Smooth muscle cell (in vitro differentiated cells): ENCODE data around the gene GNE. TPM values are rescaled to one million over a fixed set of nuclear protein-coding genes. Genes with fewer than 3 reads are reported as not detected.

Experiments
- DNase-seq: peaks from one replicate; lab custom pipeline; 2025; ENCODE audit not compliant: unreplicated experiment; lab: John Stamatoyannopoulos, UW
- H2AFZ ChIP-seq: fragments of 200-600 bp; sonication (generic); 2 replicates; pipeline ENCODE4 v1.6.0; 2016; ENCODE audit warnings: antibody characterized with exemption, low read depth, mild to moderate bottlenecking
- H3F3A ChIP-seq: fragments of 200-600 bp; sonication (generic); 2 replicates; pipeline ENCODE4 v1.6.0; 2017; ENCODE audit warnings: antibody characterized with exemption, low read depth
- H3K27ac ChIP-seq: fragments of 200-600 bp; sonication (generic); 2 replicates; pipeline ENCODE4 v1.5.1; 2016; ENCODE audit warnings: low read depth, mild to moderate bottlenecking
- H3K27me3 ChIP-seq: fragments of 200-600 bp; sonication (generic); 2 replicates; pipeline ENCODE4 v1.6.1; 2016; ENCODE audit warnings: low read depth, mild to moderate bottlenecking
- H3K36me3 ChIP-seq: fragments of 200-600 bp; sonication (generic); 2 replicates; pipeline ENCODE4 v1.5.1; 2016; ENCODE audit warnings: low read depth
- H3K4me1 ChIP-seq: fragments of 200-600 bp; sonication (generic); 2 replicates; pipeline ENCODE4 v1.5.1; 2016; ENCODE audit warnings: low read depth
- H3K4me2 ChIP-seq: fragments of 200-600 bp; sonication (generic); 2 replicates; pipeline ENCODE4 v1.6.0; 2016; ENCODE audit warnings: mild to moderate bottlenecking
- H3K4me3 ChIP-seq: fragments of 200-600 bp; sonication (generic); 2 replicates; pipeline ENCODE4 v1.5.1; 2016; ENCODE audit warnings: mild to moderate bottlenecking
- H3K79me2 ChIP-seq: fragments of 200-600 bp; sonication (generic); 2 replicates; pipeline ENCODE4 v1.6.0; 2016; ENCODE audit warnings: low read depth, mild to moderate bottlenecking
- H3K9ac ChIP-seq: fragments of 200-600 bp; sonication (generic); 2 replicates; pipeline ENCODE4 v1.6.0; 2016; ENCODE audit warnings: low read depth
- H3K9me3 ChIP-seq: fragments of 200-600 bp; sonication (generic); replicated peaks from 2 replicates; pipeline ENCODE4 v1.5.1; 2016; ENCODE audit warnings: low read depth
- H4K20me1 ChIP-seq: fragments of 200-600 bp; sonication (generic); 2 replicates; pipeline ENCODE4 v1.6.0; 2016; ENCODE audit warnings: low read depth
- CTCF ChIP-seq: fragments of 200-600 bp; sonication (generic); IDR thresholded peaks from 2 replicates; pipeline ENCODE4 v1.5.1; 2017; ENCODE audit warnings: borderline replicate concordance, mild to moderate bottlenecking, antibody characterized with exemption; ENCODE audit not compliant: insufficient read depth, poor library complexity, severe bottlenecking
- WGBS: methylation state at CpG from one replicate; pipeline ENCODE4 v1.1.7; 2016; ENCODE audit warnings: low lambda C conversion rate; 5-methylcytosine and 5-hydroxymethylcytosine counted together
- polyA plus RNA-seq: library from polyadenylated mRNA; unstranded; fragments of >200 nt; fragmentation: Nextera tagmentation; extraction: Ambion mirVana; gene quantifications from 2 replicates; pipeline ENCODE4 v1.2.1, GENCODE V29; 2016
- total RNA-seq: library from RNA; depleted of rRNA; stranded (reverse); fragments of >200 nt; gene quantifications from 2 replicates; pipeline ENCODE4 v1.2.3, GENCODE V29; 2014

The GNE gene
- total and polyA plus RNA-seq, 2 experiments from 2014 or later: 7.0 to 20.8 TPM

GRCh38 chr9:36207546-36208012 lies 50.7 kb downstream of the GNE start:
- no peak for TF ChIP-seq CTCF
- H3K36me3 ChIP-seq: peaks cover 14% of the 10 kb centered on the region
- peaks cover 12% of the 10 kb centered on the region for H3K4me1 ChIP-seq
- peak overlapping the region; percentile 93 for H3K27ac ChIP-seq
- H2AFZ ChIP-seq: no peak overlapping the region
- H3K27me3 ChIP-seq: no peaks in the 10 kb centered on the region
- H3K4me3 ChIP-seq: no peak overlapping the region
- DNase-seq: no peak
- WGBS: 13% methylated on average over 1 of the region's 1 CpG
- no peaks in the 10 kb centered on the region for H3K9me3 ChIP-seq
- peaks cover 25% of the 10 kb centered on the region for H3K79me2 ChIP-seq
- peak overlapping the region; percentile 55 for H3K9ac ChIP-seq
- H3K4me2 ChIP-seq: peak overlapping the region; percentile 61
- peaks cover 81% of the 10 kb centered on the region for H4K20me1 ChIP-seq
- peaks cover 48% of the 10 kb centered on the region for H3F3A ChIP-seq

- no peak for DNase-seq
- peaks cover 25% of the 10 kb centered on the region for H3K79me2 ChIP-seq
- peaks cover 12% of the 10 kb centered on the region for H3K4me1 ChIP-seq
- H3K9ac ChIP-seq: peak overlapping the region; percentile 46
- no peaks in the 10 kb centered on the region for H3K9me3 ChIP-seq
- H3K4me3 ChIP-seq: no peak overlapping the region
- peaks cover 79% of the 10 kb centered on the region for H4K20me1 ChIP-seq
- H2AFZ ChIP-seq: no peak overlapping the region
- peaks cover 14% of the 10 kb centered on the region for H3K36me3 ChIP-seq
- H3K27me3 ChIP-seq: no peaks in the 10 kb centered on the region
- H3F3A ChIP-seq: peaks cover 47% of the 10 kb centered on the region
- H3K27ac ChIP-seq: peak overlapping the region; percentile 93
- WGBS: 38% methylated on average over 4 of the region's 4 CpGs
- peak overlapping the region; percentile 61 for H3K4me2 ChIP-seq
- TF ChIP-seq CTCF: no peak
Observed at GRCh38 chr9:36207016-36207415, 51.2 kb downstream of the GNE start.

GRCh38 chr9:36204906-36205547 lies 53.2 kb downstream of the GNE start:
- Histone ChIP-seq H3K4me3 (no peak overlapping the region), H3K9ac (no peak overlapping the region), H3K36me3 (peaks cover 18% of the 10 kb centered on the region), H3K27me3 (no peaks in the 10 kb centered on the region), H3K4me1 (peaks cover 12% of the 10 kb centered on the region), H3K9me3 (no peaks in the 10 kb centered on the region), H3F3A (peaks cover 47% of the 10 kb centered on the region), H3K27ac (no peak overlapping the region), H3K79me2 (peaks cover 20% of the 10 kb centered on the region), H2AFZ (no peak overlapping the region), H4K20me1 (peaks cover 72% of the 10 kb centered on the region), H3K4me2 (no peak overlapping the region)
- TF ChIP-seq CTCF: no peak
- WGBS: 93% methylated on average over 11 of the region's 11 CpGs
- DNase-seq: no peak
